GM23338 (cell line): ENCODE data around the gene OLFM1. TPM values are rescaled to one million over a fixed set of nuclear protein-coding genes. Genes with fewer than 3 reads are reported as not detected.

Experiments
- ATAC-seq: fragments of 200-7000 bp; cut with Tn5 transposase; 3 replicates; pipeline ENCODE4 v1.9.1; 2020
- DNase-seq: peaks from one replicate; pipeline ENCODE4 v3.0.0-alpha.2; 2015; ENCODE audit warnings: low spot score
- H2AFZ ChIP-seq: fragments of 200-600 bp; sonication (generic); 2 replicates; pipeline ENCODE4 v1.8.0; 2016; ENCODE audit warnings: antibody characterized with exemption, mild to moderate bottlenecking, moderate library complexity
- H3F3A ChIP-seq: fragments of 200-600 bp; sonication (generic); replicated peaks from 2 replicates; pipeline ENCODE4 v1.8.0; 2017; ENCODE audit warnings: antibody characterized with exemption, mixed run types, low read depth
- H3K27ac ChIP-seq: fragments of 200-600 bp; sonication (generic); 2 replicates; pipeline ENCODE4 v1.6.1; 2016; ENCODE audit warnings: low read depth
- H3K27me3 ChIP-seq: fragments of 200-600 bp; sonication (generic); 2 replicates; pipeline ENCODE4 v1.8.0; 2016; ENCODE audit warnings: mild to moderate bottlenecking, mixed run types, moderate library complexity; ENCODE audit not compliant: insufficient read depth
- H3K36me3 ChIP-seq: fragments of 200-600 bp; sonication (generic); 2 replicates; pipeline ENCODE4 v1.8.0; 2016; ENCODE audit warnings: mild to moderate bottlenecking; ENCODE audit not compliant: insufficient read depth
- H3K4me1 ChIP-seq: fragments of 200-600 bp; sonication (generic); 2 replicates; pipeline ENCODE4 v1.8.0; 2016; ENCODE audit warnings: mild to moderate bottlenecking, moderate library complexity; ENCODE audit not compliant: insufficient read depth
- H3K4me2 ChIP-seq: fragments of 200-600 bp; sonication (generic); 2 replicates; pipeline ENCODE4 v1.7.1; 2017; ENCODE audit warnings: mixed run types
- H3K4me3 ChIP-seq: fragments of 200-600 bp; sonication (generic); 2 replicates; pipeline ENCODE4 v1.6.1; 2016; ENCODE audit warnings: mixed run types
- H3K79me2 ChIP-seq: fragments of 200-600 bp; sonication (generic); replicated peaks from 2 replicates; pipeline ENCODE4 v1.8.0; 2017; ENCODE audit warnings: mild to moderate bottlenecking; ENCODE audit not compliant: insufficient read depth
- H3K9me2 ChIP-seq: fragments of 200-600 bp; sonication (generic); 2 replicates; pipeline ENCODE4 v1.8.0; 2017; ENCODE audit not compliant: insufficient read depth
- H4K20me1 ChIP-seq: fragments of 200-600 bp; sonication (generic); replicated peaks from 2 replicates; pipeline ENCODE4 v1.8.0; 2017; ENCODE audit warnings: mild to moderate bottlenecking; ENCODE audit not compliant: insufficient read depth
- H3K27ac Mint-ChIP-seq: 2 replicates; pipeline ENCODE4 v1.8.0; 2020; ENCODE audit warnings: inconsistent platforms, mild to moderate bottlenecking, moderate library complexity, mixed read lengths
- H3K27me3 Mint-ChIP-seq: 3 replicates; pipeline ENCODE4 v1.8.0; 2022; ENCODE audit warnings: low read depth, mild to moderate bottlenecking, moderate library complexity, mixed read lengths, inconsistent platforms; ENCODE audit not compliant: insufficient read depth, poor library complexity
- H3K36me3 Mint-ChIP-seq: 3 replicates; pipeline ENCODE4 v1.8.0; 2021; ENCODE audit warnings: low read depth, mild to moderate bottlenecking, inconsistent platforms, moderate library complexity, mixed read lengths
- H3K4me1 Mint-ChIP-seq: 3 replicates; pipeline ENCODE4 v1.8.0; 2020; ENCODE audit warnings: mild to moderate bottlenecking, inconsistent platforms, mixed read lengths
- H3K4me3 Mint-ChIP-seq: 3 replicates; pipeline ENCODE4 v1.8.0; 2021; ENCODE audit warnings: moderate library complexity, mild to moderate bottlenecking, inconsistent platforms, mixed read lengths
- H3K9me3 Mint-ChIP-seq: 3 replicates; pipeline ENCODE4 v1.8.0; 2020; ENCODE audit warnings: moderate library complexity, mild to moderate bottlenecking, inconsistent platforms, mixed read lengths
- CREB1 ChIP-seq: fragments of 250-450 bp; sonication (Bioruptor Pico); IDR thresholded peaks from 2 replicates; pipeline ENCODE4 v1.5.0; 2020; ENCODE audit warnings: low read depth, mild to moderate bottlenecking, moderate library complexity
- CTCF ChIP-seq, 2 experiments: fragments of 200-600 bp in 1 of 2; sonication (generic) in 1 of 2; conservative IDR thresholded peaks; 2 replicates each; pipeline versions ENCODE4 v1.5.1 to v1.6.1; 2016 to 2017; ENCODE audit warnings: antibody characterized with exemption in 2 of 2, low read depth in 2 of 2, mild to moderate bottlenecking in 2 of 2, moderate library complexity in 1 of 2
- ETS1 ChIP-seq: IDR thresholded peaks from 2 replicates; pipeline ENCODE4 v1.6.1; 2016; ENCODE audit warnings: antibody characterized with exemption
- EZH2 ChIP-seq: fragments of 200-600 bp; sonication (generic); IDR thresholded peaks from one replicate; pipeline ENCODE4 v1.8.0; 2017; ENCODE audit warnings: antibody characterized with exemption, mild to moderate bottlenecking, low read depth; ENCODE audit not compliant: unreplicated experiment
- EZH2phosphoT487 ChIP-seq: fragments of 200-600 bp; sonication (generic); IDR thresholded peaks from one replicate; pipeline ENCODE4 v1.8.1; 2018; ENCODE audit warnings: antibody characterized with exemption; ENCODE audit not compliant: unreplicated experiment
- JUNB ChIP-seq: IDR thresholded peaks from one replicate; pipeline ENCODE4 v1.6.1; 2016; ENCODE audit warnings: antibody characterized with exemption; ENCODE audit not compliant: unreplicated experiment
- NANOG ChIP-seq: IDR thresholded peaks from 2 replicates; pipeline ENCODE4 v1.6.1; 2016; ENCODE audit warnings: antibody characterized with exemption, borderline replicate concordance
- POLR2AphosphoS5 ChIP-seq: IDR thresholded peaks from 2 replicates; pipeline ENCODE4 v1.6.1; 2016; ENCODE audit warnings: antibody characterized with exemption, low read depth
- REST ChIP-seq: IDR thresholded peaks from one replicate; pipeline ENCODE4 v1.6.1; 2018; ENCODE audit warnings: antibody characterized with exemption; ENCODE audit not compliant: unreplicated experiment
- STAT1 ChIP-seq: IDR thresholded peaks from one replicate; pipeline ENCODE4 v1.6.1; 2016; ENCODE audit warnings: antibody characterized with exemption; ENCODE audit not compliant: unreplicated experiment
- ZNF114 ChIP-seq: fragments of 250-450 bp; sonication (Bioruptor Pico); IDR thresholded peaks from 2 replicates; pipeline ENCODE4 v1.5.0; 2020; ENCODE audit warnings: mild to moderate bottlenecking, moderate library complexity
- ZNF331 ChIP-seq: fragments of 250-450 bp; sonication (Bioruptor Pico); IDR thresholded peaks from 2 replicates; pipeline ENCODE4 v1.5.0; 2020; ENCODE audit warnings: low read depth, mild to moderate bottlenecking, moderate library complexity
- ZNF462 ChIP-seq: fragments of 250-450 bp; sonication (Bioruptor Pico); IDR thresholded peaks from 2 replicates; pipeline ENCODE4 v1.5.0; 2020; ENCODE audit warnings: mild to moderate bottlenecking, moderate library complexity
- polyA plus RNA-seq: library from polyadenylated mRNA; unstranded; fragments of >200 nt; fragmentation: Nextera tagmentation; extraction: Ambion mirVana; gene quantifications from 2 replicates; pipeline ENCODE4 v1.2.1, GENCODE V29; 2016
- total RNA-seq: library from RNA; depleted of rRNA; stranded (reverse); fragments of >200 nt; shearing (Covaris generic); gene quantifications from 2 replicates; pipeline ENCODE4 v1.2.3, GENCODE V29; 2014

Gene OLFM1
- total and polyA plus RNA-seq, 2 experiments from 2014 or later, result 20.6 to 40.1 TPM

- no peak for DNase-seq
- H3K4me2 ChIP-seq, result no peak overlapping the region
- ATAC-seq, result no peak
- no peak overlapping the region for H2AFZ ChIP-seq
- H3K9me3 Mint-ChIP-seq, result no peaks in the 10 kb centered on the region
- H3K27ac Mint-ChIP-seq, result no peak overlapping the region
- TF ChIP-seq REST (no peak), CREB1 (CRISPR knock-in tag) (no peak), JUNB (no peak), STAT1 (no peak), ZNF462 (CRISPR knock-in tag) (no peak), ZNF331 (CRISPR knock-in tag) (no peak), NANOG (no peak), POLR2AphosphoS5 (no peak), EZH2phosphoT487 (no peak), EZH2 (no peak), ZNF114 (CRISPR knock-in tag) (no peak), CTCF (conservative IDR thresholded peaks at IDR 0.05; ENCODE audit: low read depth in 2 of 2) (no peak), ETS1 (no peak)
- no peaks in the 10 kb centered on the region for H3K9me2 ChIP-seq
- no peak overlapping the region for H3K4me3 Mint-ChIP-seq
- H3K27me3 Mint-ChIP-seq, result peaks cover 5% of the 10 kb centered on the region
- H3K4me1 ChIP-seq, result no peaks in the 10 kb centered on the region
- no peaks in the 10 kb centered on the region for H4K20me1 ChIP-seq
- no peaks in the 10 kb centered on the region for H3K27me3 ChIP-seq
- H3K27ac ChIP-seq, result no peak overlapping the region
- no peaks in the 10 kb centered on the region; the same call in 2 of the 3 replicates for H3K4me1 Mint-ChIP-seq
- H3F3A ChIP-seq, result no peaks in the 10 kb centered on the region
- H3K36me3 Mint-ChIP-seq, result no peaks in the 10 kb centered on the region
- H3K36me3 ChIP-seq, result no peaks in the 10 kb centered on the region
- no peak overlapping the region for H3K4me3 ChIP-seq
- no peaks in the 10 kb centered on the region for H3K79me2 ChIP-seq
Measured at GRCh38 chr9:135038331-135038730, 49.1 kb upstream of the OLFM1 start.
